IMR-90 (cell line): ENCODE results near the gene INSR. TPM values are rescaled to one million over a fixed set of nuclear protein-coding genes. Genes with fewer than 3 reads are reported as not detected.

Source experiments
- ATAC-seq: fragments of 200-7000 bp; cut with Tn5 transposase; 2 replicates; pipeline ENCODE4 v1.9.1; 2020; ENCODE audit warnings: low read depth, mild to moderate bottlenecking, moderate library complexity
- BruUV-seq: library from RNA; stranded (reverse); fragments of 400-500 nt; replicated peaks from 2 replicates; lab custom pipeline; 2021; lab: Mats Ljungman, UMichigan
- CTCF ChIA-PET: fragments of 300-600 bp; formaldehyde crosslinking; extraction: SDS; loops from one replicate; lab custom pipeline; 2021; ENCODE audit warnings: antibody characterized with exemption; lab: Yijun Ruan, JAX
- POLR2A ChIA-PET: fragments of 300-600 bp; sonication (Branson Sonifier 250); formaldehyde crosslinking; loops from one replicate; lab custom pipeline; 2022; ENCODE audit warnings: antibody characterized with exemption; ENCODE audit not compliant: unreplicated experiment; lab: Charles Lee
- DNase-seq: peaks from one replicate; pipeline ENCODE4 v3.0.0; 2013
- H2AFZ ChIP-seq: replicated peaks from 2 replicates; pipeline ENCODE3; 2013; ENCODE audit warnings: low read length, mild to moderate bottlenecking; ENCODE audit not compliant: poor library complexity
- H2AK5ac ChIP-seq: 2 replicates; pipeline ENCODE4 v1.6.1; 2013; ENCODE audit warnings: low read depth, low read length, inconsistent platforms
- H2AK9ac ChIP-seq: replicated peaks from 2 replicates; pipeline ENCODE3; 2013; ENCODE audit warnings: mild to moderate bottlenecking, low read depth, low read length, moderate library complexity; ENCODE audit not compliant: poor library complexity
- H2BK120ac ChIP-seq: 2 replicates; pipeline ENCODE4 v1.6.1; 2013; ENCODE audit warnings: low read depth, low read length, inconsistent platforms
- H2BK15ac ChIP-seq: 3 replicates; pipeline ENCODE4 v1.6.1; 2013; ENCODE audit warnings: low read depth, low read length, inconsistent platforms
- H2BK20ac ChIP-seq: 2 replicates; pipeline ENCODE4 v1.6.1; 2013; ENCODE audit warnings: low read depth, mild to moderate bottlenecking, inconsistent platforms, low read length, moderate library complexity
- H2BK5ac ChIP-seq: 2 replicates; pipeline ENCODE4 v1.6.1; 2013; ENCODE audit warnings: mild to moderate bottlenecking, low read depth, low read length, inconsistent platforms; ENCODE audit not compliant: poor library complexity, severe bottlenecking
- H3K14ac ChIP-seq: replicated peaks from 2 replicates; pipeline ENCODE4 v1.6.1; 2013; ENCODE audit warnings: low read depth, low read length, inconsistent platforms
- H3K18ac ChIP-seq: 2 replicates; pipeline ENCODE4 v1.6.1; 2013; ENCODE audit warnings: low read depth, low read length, control low read depth
- H3K23ac ChIP-seq: 2 replicates; pipeline ENCODE4 v1.6.1; 2013; ENCODE audit warnings: low read depth, low read length, inconsistent platforms
- H3K27ac ChIP-seq: 2 replicates; pipeline ENCODE4 v1.5.1; 2013; ENCODE audit warnings: mild to moderate bottlenecking, control low read depth, low read length; ENCODE audit not compliant: insufficient read depth
- H3K27me3 ChIP-seq: 2 replicates; pipeline ENCODE4 v1.6.1; 2013; ENCODE audit warnings: low read length; ENCODE audit not compliant: control insufficient read depth, insufficient read depth
- H3K36me3 ChIP-seq: 2 replicates; pipeline ENCODE4 v1.6.1; 2013; ENCODE audit warnings: low read length, mixed read lengths; ENCODE audit not compliant: control insufficient read depth, insufficient read depth
- H3K4ac ChIP-seq: 2 replicates; pipeline ENCODE4 v1.6.1; 2013; ENCODE audit warnings: low read depth, low read length, inconsistent platforms
- H3K4me1 ChIP-seq: 2 replicates; pipeline ENCODE4 v1.6.1; 2013; ENCODE audit warnings: low read length, mixed read lengths; ENCODE audit not compliant: control insufficient read depth, insufficient read depth
- H3K4me2 ChIP-seq: 2 replicates; pipeline ENCODE4 v1.6.1; 2013; ENCODE audit warnings: low read depth, mild to moderate bottlenecking, control low read depth, low read length, moderate library complexity
- H3K4me3 ChIP-seq: 2 replicates; pipeline ENCODE4 v1.5.1; 2013; ENCODE audit warnings: low read depth, mild to moderate bottlenecking, control low read depth, low read length, moderate library complexity; ENCODE audit not compliant: insufficient read depth
- H3K56ac ChIP-seq: 2 replicates; pipeline ENCODE4 v1.6.1; 2013; ENCODE audit warnings: low read length, inconsistent platforms; ENCODE audit not compliant: insufficient read depth; ENCODE audit errors: extremely low read depth
- H3K79me1 ChIP-seq, 2 experiments: 2 replicates each; pipeline ENCODE4 v1.6.1; 2013; ENCODE audit warnings: low read length in 2 of 2, inconsistent platforms in 1 of 2, low read depth in 1 of 2
- H3K9ac ChIP-seq: 2 replicates; pipeline ENCODE4 v1.6.1; 2013; ENCODE audit warnings: low read depth, low read length, control low read depth
- H3K9me1 ChIP-seq: 2 replicates; pipeline ENCODE4 v1.6.1; 2013; ENCODE audit warnings: low read length, inconsistent platforms; ENCODE audit not compliant: insufficient read depth
- H3K9me3 ChIP-seq: 2 replicates; pipeline ENCODE4 v1.6.1; 2013; ENCODE audit warnings: low read length; ENCODE audit not compliant: control insufficient read depth, insufficient read depth
- H4K20me1 ChIP-seq: 2 replicates; pipeline ENCODE4 v1.6.1; 2013; ENCODE audit warnings: low read length, inconsistent platforms; ENCODE audit not compliant: insufficient read depth
- H4K5ac ChIP-seq: 2 replicates; pipeline ENCODE4 v1.6.1; 2013; ENCODE audit warnings: mild to moderate bottlenecking, low read depth, low read length, control low read depth
- H4K8ac ChIP-seq, 2 experiments: 2 replicates each; pipeline ENCODE4 v1.6.1; 2013; ENCODE audit warnings: low read depth in 2 of 2, low read length in 2 of 2, control low read depth in 1 of 2, inconsistent platforms in 1 of 2
- H4K91ac ChIP-seq: 2 replicates; pipeline ENCODE4 v1.6.1; 2013; ENCODE audit warnings: low read depth, low read length, inconsistent platforms; ENCODE audit not compliant: insufficient read depth
- CHD1 ChIP-seq: IDR thresholded peaks from 2 replicates; pipeline ENCODE4 v1.6.1; 2012; ENCODE audit warnings: low read depth, low read length, improper control_type of control experiment
- FOS ChIP-seq: fragments of 150-350 bp; IDR thresholded peaks from 2 replicates; pipeline ENCODE4 v1.6.1; 2016; ENCODE audit warnings: low read depth, low read length
- MAFK ChIP-seq: IDR thresholded peaks from 2 replicates; pipeline ENCODE4 v1.6.1; 2012; ENCODE audit warnings: low read depth, low read length, improper control_type of control experiment
- MAZ ChIP-seq: IDR thresholded peaks from 2 replicates; pipeline ENCODE4 v1.6.1; 2012; ENCODE audit warnings: low read depth, mild to moderate bottlenecking, low read length, improper control_type of control experiment, moderate library complexity, borderline replicate concordance
- POLR2A ChIP-seq: IDR thresholded peaks from 2 replicates; pipeline ENCODE4 v1.6.1; 2012; ENCODE audit warnings: mild to moderate bottlenecking, low read depth, low read length
- RCOR1 ChIP-seq: IDR thresholded peaks from 2 replicates; pipeline ENCODE4 v1.6.1; 2012; ENCODE audit warnings: mild to moderate bottlenecking, low read length, improper control_type of control experiment; ENCODE audit not compliant: insufficient replicate concordance
- USF2 ChIP-seq: fragments of 150-350 bp; IDR thresholded peaks from 2 replicates; pipeline ENCODE4 v1.6.1; 2017; ENCODE audit warnings: mild to moderate bottlenecking, antibody characterized with exemption, low read length, low read depth
- WGBS, 2 experiments: methylation state at CpG; one replicate each; pipeline versions ENCODE4 v1.1.5 to v1.1.7; 2013; ENCODE audit warnings: missing lambda C conversion rate in 2 of 2; ENCODE audit not compliant: insufficient read length in 1 of 2; ENCODE audit errors: extremely low coverage in 2 of 2; 5-methylcytosine and 5-hydroxymethylcytosine counted together
- dilution Hi-C: fragments of 300-500 bp; cut with HindIII; formaldehyde crosslinking; loops from one replicate; pipeline ENCODE4 v1.14.3; 2018; ENCODE audit warnings: low sequenced_read_pairs; ENCODE audit not compliant: unreplicated experiment
- in situ Hi-C: fragments of 300-500 bp; cut with MboI; formaldehyde crosslinking; loops from 3 replicates; pipeline ENCODE4 v1.14.3; 2019; ENCODE audit warnings: low sequenced_read_pairs, inconsistent platforms, mixed read lengths
- intact Hi-C: fragments of 100-400 bp; cut with micrococcal nuclease; formaldehyde crosslinking; loops from 2 replicates; pipeline ENCODE4 v1.10.0; 2022
- polyA plus RNA-seq, 3 experiments: library from polyadenylated mRNA; depleted of rRNA; stranded (reverse); fragments of >200 nt; gene quantifications; 2 replicates each; pipeline ENCODE4 v1.2.3, GENCODE V29; 2012; ENCODE audit warnings: low replicate concordance in 1 of 3
- total RNA-seq: library from RNA; depleted of rRNA; stranded (reverse); fragments of >200 nt; gene quantifications from 2 replicates; pipeline ENCODE4 v1.2.3, GENCODE V29; 2012
- TF ChIP-seq, protein P1 (sequence below): fragments of 150-350 bp; IDR thresholded peaks from 2 replicates; pipeline ENCODE4 v1.6.1; 2016; ENCODE audit warnings: low read depth, mild to moderate bottlenecking, low read length, moderate library complexity, borderline replicate concordance
- TF ChIP-seq, protein P2 (sequence below): conservative IDR thresholded peaks from 2 replicates; pipeline ENCODE4 v1.5.1; 2012; ENCODE audit warnings: mild to moderate bottlenecking, low read depth, low read length, improper control_type of control experiment

INSR gene
- total and polyA plus RNA-seq, 2 of the 4 experiments (the other 2 are of a cell fraction), result 2.8 to 7.9 TPM

DNA sequence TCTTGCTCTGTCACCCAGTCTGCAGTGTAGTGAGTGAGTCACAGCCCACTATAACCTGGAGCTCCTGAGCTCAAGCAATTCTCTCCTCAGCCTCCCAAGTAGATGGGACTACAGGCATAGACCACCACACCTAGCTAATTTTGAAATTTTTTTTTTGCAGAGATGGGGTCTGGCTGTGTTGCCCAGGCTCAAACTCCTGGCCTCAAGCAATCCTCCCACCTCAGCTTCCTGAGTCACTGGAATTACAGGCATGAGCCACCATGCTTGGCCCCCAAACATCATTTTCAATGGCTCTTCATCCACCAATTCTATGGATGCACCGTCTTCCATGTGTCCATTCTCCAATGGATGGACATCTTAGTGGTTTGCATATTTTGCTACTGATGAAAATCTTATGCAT is 155.8 kb downstream of the INSR start:
- BruUV-seq, result no TSS peak
- no peak overlapping the region for H3K18ac ChIP-seq
- DNase-seq, result no peak
- TF ChIP-seq RCOR1, result no peak
- TF ChIP-seq USF2, result no peak
- no peak for TF ChIP-seq CHD1
- TF ChIP-seq POLR2A, result no peak
- TF ChIP-seq MAFK, result no peak
- TF ChIP-seq, protein P1, sequence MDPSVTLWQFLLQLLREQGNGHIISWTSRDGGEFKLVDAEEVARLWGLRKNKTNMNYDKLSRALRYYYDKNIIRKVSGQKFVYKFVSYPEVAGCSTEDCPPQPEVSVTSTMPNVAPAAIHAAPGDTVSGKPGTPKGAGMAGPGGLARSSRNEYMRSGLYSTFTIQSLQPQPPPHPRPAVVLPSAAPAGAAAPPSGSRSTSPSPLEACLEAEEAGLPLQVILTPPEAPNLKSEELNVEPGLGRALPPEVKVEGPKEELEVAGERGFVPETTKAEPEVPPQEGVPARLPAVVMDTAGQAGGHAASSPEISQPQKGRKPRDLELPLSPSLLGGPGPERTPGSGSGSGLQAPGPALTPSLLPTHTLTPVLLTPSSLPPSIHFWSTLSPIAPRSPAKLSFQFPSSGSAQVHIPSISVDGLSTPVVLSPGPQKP, result no peak
- no peak for TF ChIP-seq MAZ
- TF ChIP-seq FOS, result no peak
- TF ChIP-seq, protein P2, sequence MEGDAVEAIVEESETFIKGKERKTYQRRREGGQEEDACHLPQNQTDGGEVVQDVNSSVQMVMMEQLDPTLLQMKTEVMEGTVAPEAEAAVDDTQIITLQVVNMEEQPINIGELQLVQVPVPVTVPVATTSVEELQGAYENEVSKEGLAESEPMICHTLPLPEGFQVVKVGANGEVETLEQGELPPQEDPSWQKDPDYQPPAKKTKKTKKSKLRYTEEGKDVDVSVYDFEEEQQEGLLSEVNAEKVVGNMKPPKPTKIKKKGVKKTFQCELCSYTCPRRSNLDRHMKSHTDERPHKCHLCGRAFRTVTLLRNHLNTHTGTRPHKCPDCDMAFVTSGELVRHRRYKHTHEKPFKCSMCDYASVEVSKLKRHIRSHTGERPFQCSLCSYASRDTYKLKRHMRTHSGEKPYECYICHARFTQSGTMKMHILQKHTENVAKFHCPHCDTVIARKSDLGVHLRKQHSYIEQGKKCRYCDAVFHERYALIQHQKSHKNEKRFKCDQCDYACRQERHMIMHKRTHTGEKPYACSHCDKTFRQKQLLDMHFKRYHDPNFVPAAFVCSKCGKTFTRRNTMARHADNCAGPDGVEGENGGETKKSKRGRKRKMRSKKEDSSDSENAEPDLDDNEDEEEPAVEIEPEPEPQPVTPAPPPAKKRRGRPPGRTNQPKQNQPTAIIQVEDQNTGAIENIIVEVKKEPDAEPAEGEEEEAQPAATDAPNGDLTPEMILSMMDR, result no peak
- H3K79me1 ChIP-seq, result no peaks in the 10 kb centered on the region
- H2BK15ac ChIP-seq, result no peak overlapping the region
- H4K8ac ChIP-seq, result no peak overlapping the region
- H4K20me1 ChIP-seq, result no peaks in the 10 kb centered on the region
- no peaks in the 10 kb centered on the region for H3K27me3 ChIP-seq
- H3K9ac ChIP-seq, result no peak overlapping the region
- H2AK9ac ChIP-seq, result no peak overlapping the region
- H3K4me2 ChIP-seq, result no peak overlapping the region
- dilution Hi-C loops, result no loop called here
- POLR2A ChIA-PET, result no interaction called here
- no peak for ATAC-seq
- H3K23ac ChIP-seq, result no peak overlapping the region
- no peak overlapping the region for H2BK120ac ChIP-seq
- intact Hi-C loops, result no loop called here
- no peak overlapping the region for H3K14ac ChIP-seq
- H3K9me3 ChIP-seq, result peaks cover 3% of the 10 kb centered on the region; the same call in 1 of the 2 replicates
- H3K9me1 ChIP-seq, result peaks cover 6% of the 10 kb centered on the region; the same call in 1 of the 2 replicates
- H3K27ac ChIP-seq, result no peak overlapping the region
- peaks cover 16% of the 10 kb centered on the region for H3K36me3 ChIP-seq
- CTCF ChIA-PET, result no interaction called here
- no peak overlapping the region for H2AFZ ChIP-seq
- no peak overlapping the region for H3K4me3 ChIP-seq
- no peak overlapping the region for H2BK20ac ChIP-seq
- H2AK5ac ChIP-seq, result no peak overlapping the region
- H3K56ac ChIP-seq, result no peak overlapping the region; the same call in 1 of the 2 replicates
- in situ Hi-C loops, result no loop called here
- H4K91ac ChIP-seq, result no peak overlapping the region
- no peak overlapping the region for H4K5ac ChIP-seq
- WGBS, 2 experiments, result no CpG with 5 or more reads among the region's 1 CpG
- H3K4ac ChIP-seq, result no peak overlapping the region
- no peaks in the 10 kb centered on the region for H3K4me1 ChIP-seq
- H2BK5ac ChIP-seq, result no peak overlapping the region
